HepG2 (cell line): ENCODE data around the gene DLL4. TPM values are rescaled to one million over a fixed set of nuclear protein-coding genes. Genes with fewer than 3 reads are reported as not detected.

Experiments used
- FOXC1 ChIP-seq: sonication (generic); formaldehyde crosslinking; IDR thresholded peaks from 2 replicates; pipeline ENCODE4 v1.8.0; 2022; ENCODE audit warnings: mild to moderate bottlenecking, missing genetic modification reagents, borderline replicate concordance
- LBX2 ChIP-seq: sonication (generic); formaldehyde crosslinking; IDR thresholded peaks from 2 replicates; pipeline ENCODE4 v1.5.0; 2020; ENCODE audit warnings: missing genetic modification reagents, mild to moderate bottlenecking, borderline replicate concordance
- SIN3B ChIP-seq: fragments of 150-350 bp; IDR thresholded peaks from 2 replicates; pipeline ENCODE4 v1.6.1; 2014; ENCODE audit warnings: low read length
- ZNF142 ChIP-seq: sonication (generic); formaldehyde crosslinking; IDR thresholded peaks from 2 replicates; pipeline ENCODE4 v1.4.0; 2020; ENCODE audit warnings: missing genetic modification reagents
- ZNF280B ChIP-seq: sonication (generic); formaldehyde crosslinking; IDR thresholded peaks from 2 replicates; pipeline ENCODE4 v1.5.0; 2020; ENCODE audit warnings: missing genetic modification reagents, mild to moderate bottlenecking, borderline replicate concordance
- ZNF44 ChIP-seq: sonication (generic); formaldehyde crosslinking; IDR thresholded peaks from 2 replicates; pipeline ENCODE4 v1.5.1; 2020; ENCODE audit warnings: mild to moderate bottlenecking, missing genetic modification reagents
- ZNF703 ChIP-seq: sonication (generic); formaldehyde crosslinking; IDR thresholded peaks from 2 replicates; pipeline ENCODE4 v1.5.1; 2020; ENCODE audit warnings: missing genetic modification reagents, mild to moderate bottlenecking, moderate library complexity, borderline replicate concordance
- ZNF713 ChIP-seq: sonication (generic); formaldehyde crosslinking; IDR thresholded peaks from 2 replicates; pipeline ENCODE4 v1.4.0; 2020; ENCODE audit warnings: mild to moderate bottlenecking, missing genetic modification reagents
- polyA plus RNA-seq, 8 experiments: library from polyadenylated mRNA; depleted of rRNA in 3 of 8; stranded (reverse) in 7 of 8; unstranded in 1 of 8; fragments of >200 nt; fragmentation: Illumina TruSeq in 4 of 8; extraction: Trizol in 4 of 8; gene quantifications; 2 replicates each; pipeline versions ENCODE4 v1.2.1 to v1.2.3, GENCODE V29; 2011 to 2016; ENCODE audit warnings: low read depth in 4 of 8, missing spikeins in 1 of 8, mixed read lengths in 1 of 8; ENCODE audit not compliant: insufficient read depth in 1 of 8
- total RNA-seq, 5 experiments: library from RNA; depleted of rRNA; stranded (reverse); fragments of >200 nt; fragmentation: Illumina TruSeq; extraction: Trizol; gene quantifications; 2 replicates each; pipeline ENCODE4 v1.2.3, GENCODE V29; 2016; ENCODE audit warnings: low read depth in 1 of 5
- TF ChIP-seq, protein P1 (sequence below), 2 experiments: fragments of 450-650 bp in 1 of 2; sonication (generic) in 1 of 2; formaldehyde crosslinking in 1 of 2; IDR thresholded peaks; 2 replicates each; pipeline versions ENCODE4 v1.6.1 to v1.8.0; 2016 to 2022; ENCODE audit warnings: antibody characterized with exemption in 1 of 2, mild to moderate bottlenecking in 1 of 2, missing genetic modification reagents in 1 of 2

Gene DLL4
- total and polyA plus RNA-seq, 2 of the 13 experiments (the other 11 are each of a cell fraction or from before 2014, with no cell fraction given), result 0.20 to 0.25 TPM

GRCh38 chr15:40893733-40894680, 35.1 kb upstream of the DLL4 start, which contains the start of gene VPS18 (continued):
- TF ChIP-seq, protein P1, sequence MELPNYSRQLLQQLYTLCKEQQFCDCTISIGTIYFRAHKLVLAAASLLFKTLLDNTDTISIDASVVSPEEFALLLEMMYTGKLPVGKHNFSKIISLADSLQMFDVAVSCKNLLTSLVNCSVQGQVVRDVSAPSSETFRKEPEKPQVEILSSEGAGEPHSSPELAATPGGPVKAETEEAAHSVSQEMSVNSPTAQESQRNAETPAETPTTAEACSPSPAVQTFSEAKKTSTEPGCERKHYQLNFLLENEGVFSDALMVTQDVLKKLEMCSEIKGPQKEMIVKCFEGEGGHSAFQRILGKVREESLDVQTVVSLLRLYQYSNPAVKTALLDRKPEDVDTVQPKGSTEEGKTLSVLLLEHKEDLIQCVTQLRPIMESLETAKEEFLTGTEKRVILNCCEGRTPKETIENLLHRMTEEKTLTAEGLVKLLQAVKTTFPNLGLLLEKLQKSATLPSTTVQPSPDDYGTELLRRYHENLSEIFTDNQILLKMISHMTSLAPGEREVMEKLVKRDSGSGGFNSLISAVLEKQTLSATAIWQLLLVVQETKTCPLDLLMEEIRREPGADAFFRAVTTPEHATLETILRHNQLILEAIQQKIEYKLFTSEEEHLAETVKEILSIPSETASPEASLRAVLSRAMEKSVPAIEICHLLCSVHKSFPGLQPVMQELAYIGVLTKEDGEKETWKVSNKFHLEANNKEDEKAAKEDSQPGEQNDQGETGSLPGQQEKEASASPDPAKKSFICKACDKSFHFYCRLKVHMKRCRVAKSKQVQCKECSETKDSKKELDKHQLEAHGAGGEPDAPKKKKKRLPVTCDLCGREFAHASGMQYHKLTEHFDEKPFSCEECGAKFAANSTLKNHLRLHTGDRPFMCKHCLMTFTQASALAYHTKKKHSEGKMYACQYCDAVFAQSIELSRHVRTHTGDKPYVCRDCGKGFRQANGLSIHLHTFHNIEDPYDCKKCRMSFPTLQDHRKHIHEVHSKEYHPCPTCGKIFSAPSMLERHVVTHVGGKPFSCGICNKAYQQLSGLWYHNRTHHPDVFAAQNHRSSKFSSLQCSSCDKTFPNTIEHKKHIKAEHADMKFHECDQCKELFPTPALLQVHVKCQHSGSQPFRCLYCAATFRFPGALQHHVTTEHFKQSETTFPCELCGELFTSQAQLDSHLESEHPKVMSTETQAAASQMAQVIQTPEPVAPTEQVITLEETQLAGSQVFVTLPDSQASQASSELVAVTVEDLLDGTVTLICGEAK (IDR thresholded peaks at IDR 0.05), result no peak
- TF ChIP-seq, protein P1 (CRISPR knock-in tag; IDR thresholded peaks at IDR 0.05), result 0 out of 2 replicates have a peak, but pooled peaks have one; percentile 35
- TF ChIP-seq SIN3B (no peak; the same call in 1 of the 2 replicates), LBX2 (CRISPR knock-in tag) (no peak), ZNF713 (CRISPR knock-in tag) (0 out of 2 replicates have a peak, but pooled peaks have one; percentile 36), ZNF44 (CRISPR knock-in tag) (peak; percentile 19), ZNF142 (CRISPR knock-in tag) (no peak), ZNF703 (CRISPR knock-in tag) (no peak), ZNF280B (peak; percentile 40; the same call in 1 of the 2 replicates), FOXC1 (CRISPR knock-in tag) (peak; percentile 42; the same call in 1 of the 2 replicates)
